Effector CD4-positive, alpha-beta T cell (primary cell): ENCODE data around the gene SMIM11.
"Not testable (repeated sequence)": the region's sequence is repeated elsewhere in the genome, so short reads cannot be mapped to it uniquely, and the experiment has no call there.

Experiments used
- DNase-seq: peaks from one replicate; pipeline ENCODE4 v3.0.0-alpha.2; 2020

The SMIM11 gene

DNA sequence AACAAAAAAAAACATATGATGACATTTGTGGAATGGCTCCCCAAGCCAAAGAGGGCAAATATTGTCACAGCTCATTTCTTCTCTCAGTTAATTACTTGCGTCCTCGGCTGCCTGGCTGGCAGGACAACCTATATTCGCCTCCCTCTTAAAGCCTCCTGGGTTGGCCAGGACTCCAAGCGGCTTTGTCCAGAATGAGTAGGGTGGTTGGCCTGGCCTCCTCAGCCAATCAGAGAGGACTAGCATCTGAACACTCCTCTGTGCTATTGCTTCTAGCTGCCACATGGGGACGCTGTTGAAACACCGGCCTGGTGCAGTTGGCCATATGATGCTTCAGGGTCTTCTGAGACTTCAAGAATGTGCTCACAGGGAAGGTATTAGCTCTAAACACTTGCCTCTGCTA, 53.1 kb downstream of the SMIM11 start:
- DNase-seq, result not testable (repeated sequence)

DNA sequence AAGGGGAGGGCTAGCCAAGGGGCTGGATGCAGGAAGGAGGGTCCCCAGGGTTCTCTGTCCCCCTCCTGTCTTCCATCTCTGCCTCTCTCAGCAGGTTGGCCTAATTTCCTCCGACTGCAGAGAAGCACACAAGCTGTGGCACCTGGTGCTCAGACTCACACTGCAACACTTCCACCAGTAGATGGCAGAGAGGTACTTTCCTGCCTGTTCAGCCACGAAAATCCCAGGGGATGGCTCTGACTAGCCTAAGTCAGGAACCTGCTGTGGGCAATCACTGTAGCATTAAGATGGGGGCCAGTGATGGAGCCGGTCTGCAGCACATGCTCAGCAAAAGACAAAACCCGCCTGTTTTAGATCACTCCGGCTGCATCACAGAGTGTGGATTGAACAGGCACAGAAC, 54.4 kb downstream of the SMIM11 start:
- DNase-seq, result not testable (repeated sequence)
